GM19467 (cell line): ENCODE measurements around the gene GAS7.

Experiments used
- ATAC-seq: cut with Tn5 transposase; IDR thresholded peaks from one replicate; pipeline ENCODE4 v1.9.1; 2021; ENCODE audit warnings: mild to moderate bottlenecking, moderate library complexity; ENCODE audit not compliant: unreplicated experiment

Gene GAS7

GRCh38 chr17:10198509-10199249, at the start of gene GAS7:
GAS7 (minus strand) TSS chr17:10198606.
- no peak for ATAC-seq

GRCh38 chr17:10247810-10248209, 49.4 kb upstream of the GAS7 start:
- no peak for ATAC-seq

- ATAC-seq, result no peak
Observed at GRCh38 chr17:10243883-10244844, 45.8 kb upstream of the GAS7 start.

GRCh38 chr17:10241781-10242180, 43.4 kb upstream of the GAS7 start:
- no peak for ATAC-seq

- no peak for ATAC-seq
Observed at GRCh38 chr17:10238661-10239060, 40.3 kb upstream of the GAS7 start.

- no peak for ATAC-seq
Observed at GRCh38 chr17:10234033-10234432, 35.6 kb upstream of the GAS7 start.

- ATAC-seq, result no peak
Observed at GRCh38 chr17:10233161-10233560, 34.8 kb upstream of the GAS7 start.

- ATAC-seq, result no peak
Observed at GRCh38 chr17:10229181-10229580, 30.8 kb upstream of the GAS7 start.

GRCh38 chr17:10226930-10227695, 28.7 kb upstream of the GAS7 start:
- ATAC-seq, result no peak

GRCh38 chr17:10224582-10225195, 26.3 kb upstream of the GAS7 start:
- no peak for ATAC-seq

GRCh38 chr17:10219193-10219592, 20.8 kb upstream of the GAS7 start:
- no peak for ATAC-seq

GRCh38 chr17:10217916-10218315, 19.5 kb upstream of the GAS7 start:
- ATAC-seq, result no peak

- no peak for ATAC-seq
Observed at GRCh38 chr17:10216213-10216938, 18.0 kb upstream of the GAS7 start.

GRCh38 chr17:10215286-10215685, 16.9 kb upstream of the GAS7 start:
- no peak for ATAC-seq

GRCh38 chr17:10211666-10212065, 13.3 kb upstream of the GAS7 start:
- ATAC-seq, result no peak

GRCh38 chr17:10210151-10210574, 11.8 kb upstream of the GAS7 start:
- no peak for ATAC-seq

GRCh38 chr17:10208604-10209193, 10.3 kb upstream of the GAS7 start:
- no peak for ATAC-seq

GRCh38 chr17:10207153-10207552, 8.7 kb upstream of the GAS7 start:
- no peak for ATAC-seq

GRCh38 chr17:10205549-10206185, 7.3 kb upstream of the GAS7 start:
- no peak for ATAC-seq
